NOMO-1 treated with DMSO at 0.1 percent for 48 hours (cell line): Measurements from ENCODE around the gene ACSF3.
"Not testable (repeated sequence)": the region's sequence is repeated elsewhere in the genome, so short reads cannot be mapped to it uniquely, and the experiment has no call there.

Experiments
- DNase-seq: peaks from one replicate; lab custom pipeline; 2025; ENCODE audit not compliant: unreplicated experiment; lab: John Stamatoyannopoulos, UW

The ACSF3 gene

DNA sequence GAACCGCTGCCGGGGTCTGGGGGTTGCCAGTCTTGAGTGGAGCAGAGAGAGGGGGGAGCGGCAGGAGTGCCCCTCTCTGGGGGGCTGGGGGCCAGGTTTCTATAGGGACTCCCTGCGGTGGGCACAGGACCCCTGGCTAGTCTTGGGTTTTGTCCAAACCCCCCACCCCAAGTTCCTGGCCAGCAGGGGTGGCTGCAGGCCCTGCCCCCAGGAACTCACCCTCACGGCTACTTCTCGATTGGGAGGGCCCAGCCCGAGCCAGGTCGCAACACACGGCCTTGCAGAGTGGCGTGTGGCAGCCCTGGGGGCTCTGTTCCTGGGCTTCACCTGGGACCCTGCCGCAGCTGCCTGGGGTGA lies 78.5 kb downstream of the ACSF3 start:
- no peak for DNase-seq

- DNase-seq, result no peak
Measured at GRCh38 chr16:89172528-89173173, 79.0 kb downstream of the ACSF3 start.

- no peak for DNase-seq
Measured at GRCh38 chr16:89173174-89173921, 79.7 kb downstream of the ACSF3 start.

DNA sequence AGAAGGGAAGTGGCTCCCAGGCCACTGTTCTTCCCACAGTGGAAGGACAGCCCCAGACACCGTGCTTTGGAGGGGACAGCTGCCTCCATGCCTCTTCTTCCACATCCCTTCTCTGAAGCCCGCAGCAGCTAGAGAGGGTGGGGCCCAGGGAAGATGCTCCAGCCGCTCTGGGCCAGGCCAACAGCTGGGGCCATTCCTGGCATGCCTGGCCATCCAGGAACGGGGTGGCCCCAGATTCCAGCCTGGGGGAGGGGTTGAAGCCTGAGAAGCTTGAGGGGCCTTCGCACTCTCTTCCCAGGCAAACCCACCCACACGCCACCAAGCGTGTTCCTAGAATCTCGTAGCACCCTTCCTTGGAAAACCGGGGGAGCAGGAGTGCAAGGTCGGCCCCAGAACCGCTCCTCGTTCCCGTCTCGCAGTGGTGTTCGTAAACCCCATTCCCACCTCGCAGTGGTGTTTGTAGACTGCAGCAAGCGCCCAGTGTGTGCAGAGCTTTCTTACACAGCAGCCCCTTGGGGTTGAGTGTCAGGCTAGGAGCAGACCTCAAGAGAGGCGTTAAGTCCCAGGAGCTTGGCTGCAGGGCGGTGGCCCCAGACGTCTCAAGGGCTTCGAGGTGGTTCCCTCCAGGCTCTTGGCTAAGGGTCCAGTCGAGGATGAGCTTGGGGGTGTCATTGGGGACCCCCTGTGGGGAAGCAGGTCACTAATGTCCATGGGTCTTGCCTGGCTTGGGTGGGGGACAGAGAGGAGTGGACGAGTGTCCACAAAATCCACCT lies 80.6 kb downstream of the ACSF3 start:
- no peak for DNase-seq

- no peak for DNase-seq
Measured at GRCh38 chr16:89174877-89175276, 81.2 kb downstream of the ACSF3 start.

- no peak for DNase-seq
Measured at GRCh38 chr16:89175280-89176146, 81.9 kb downstream of the ACSF3 start.

DNA sequence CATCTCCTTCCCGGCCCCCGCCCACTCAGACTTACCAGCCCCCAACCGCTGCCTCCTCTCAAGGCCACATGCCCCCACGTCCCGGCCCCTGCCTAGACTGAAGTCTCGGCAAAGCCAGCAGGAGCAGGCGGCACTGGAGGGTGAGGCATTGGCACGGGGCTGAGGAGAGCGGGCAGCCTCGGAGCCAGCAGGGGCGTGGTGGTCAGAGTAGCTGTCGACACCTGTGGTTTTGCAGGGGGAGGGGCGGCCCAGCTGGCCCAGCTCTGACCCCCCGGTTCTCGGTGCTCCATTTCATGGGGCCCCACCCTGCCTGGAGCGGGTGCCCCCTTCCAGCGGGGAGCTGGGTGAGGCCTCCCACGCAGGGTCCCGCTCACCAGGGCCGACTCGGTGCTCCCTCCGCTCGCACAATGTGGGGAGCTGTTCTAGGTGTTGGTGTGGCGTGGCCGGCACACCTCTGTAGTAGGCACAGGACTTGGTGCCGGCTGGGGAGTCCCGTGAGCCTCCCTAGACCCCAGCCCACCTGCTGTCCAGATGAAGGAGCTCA lies 82.6 kb downstream of the ACSF3 start:
- DNase-seq, result no peak

GRCh38 chr16:89176717-89177116 lies 83.1 kb downstream of the ACSF3 start:
- no peak for DNase-seq

DNA sequence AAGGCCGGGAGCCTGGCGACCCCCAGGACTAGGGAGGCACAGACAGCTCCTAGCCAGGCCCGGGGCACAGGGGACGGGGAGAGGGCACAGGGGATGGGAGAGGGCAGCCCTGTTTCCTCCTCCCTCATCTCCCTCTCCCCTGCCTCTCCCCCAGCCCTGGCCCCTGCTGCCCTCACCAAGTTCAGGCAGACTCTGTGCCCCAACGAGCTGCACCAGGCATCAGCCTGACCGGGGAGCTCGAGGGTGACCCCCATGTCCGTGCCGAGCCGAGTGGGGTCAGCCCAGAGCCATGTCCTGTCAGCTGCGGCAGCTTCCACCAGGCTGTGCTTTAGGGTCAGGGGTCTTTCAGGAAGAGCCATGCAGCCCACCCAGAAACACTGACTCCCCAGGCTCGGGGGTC lies 83.8 kb downstream of the ACSF3 start:
- no peak for DNase-seq

GRCh38 chr16:89178453-89179147 lies 84.9 kb downstream of the ACSF3 start:
- no peak for DNase-seq

GRCh38 chr16:89179148-89179484 lies 85.5 kb downstream of the ACSF3 start:
- no peak for DNase-seq

DNA sequence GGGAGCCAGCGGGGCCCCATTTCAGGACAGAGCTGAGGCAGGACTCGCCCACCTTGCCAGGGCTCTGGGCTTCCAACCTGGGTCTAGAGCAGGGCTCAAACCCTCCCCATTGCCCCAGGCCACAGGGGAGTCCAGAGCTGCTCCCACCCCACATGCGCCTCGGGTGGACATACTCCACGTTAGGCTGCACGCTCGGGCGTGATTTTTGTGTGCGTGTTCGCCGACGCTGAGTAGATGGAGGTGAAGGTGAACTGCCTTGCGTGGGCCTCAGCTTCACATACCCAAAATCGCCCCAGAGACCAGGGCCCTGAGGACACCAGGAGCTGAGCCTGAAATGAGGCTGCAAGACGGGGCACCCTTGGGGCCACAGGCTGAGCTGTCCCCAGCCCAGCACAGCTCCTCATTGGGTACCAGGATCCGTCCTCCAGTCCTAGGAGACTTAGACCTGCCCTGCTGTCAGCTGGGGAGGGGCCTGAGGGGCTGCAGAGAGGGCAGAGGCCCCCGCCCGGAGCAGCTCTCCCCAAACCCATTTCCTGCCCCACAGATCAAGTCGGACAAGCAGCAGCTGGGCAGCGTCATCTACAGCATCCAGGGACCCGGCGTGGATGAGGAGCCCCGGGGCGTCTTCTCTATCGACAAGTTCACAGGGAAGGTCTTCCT lies 86.1 kb downstream of the ACSF3 start:
- DNase-seq, result no peak

DNA sequence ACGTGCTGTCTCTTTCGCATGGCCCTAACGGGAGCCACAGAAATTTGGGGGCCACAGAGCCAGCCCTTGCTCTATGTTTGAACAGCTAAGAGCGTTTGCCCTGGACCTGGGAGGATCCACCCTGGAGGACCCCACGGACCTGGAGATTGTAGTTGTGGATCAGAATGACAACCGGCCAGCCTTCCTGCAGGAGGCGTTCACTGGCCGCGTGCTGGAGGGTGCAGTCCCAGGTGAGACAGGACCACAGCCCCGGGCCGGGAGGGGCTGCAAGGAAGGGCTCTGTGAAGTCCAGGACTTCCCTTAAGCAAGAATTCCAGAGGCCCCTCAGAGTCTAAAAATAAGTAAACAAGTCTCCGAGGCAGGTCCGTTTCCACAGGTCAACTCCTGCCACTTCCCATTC lies 89.8 kb downstream of the ACSF3 start:
- DNase-seq, result no peak

GRCh38 chr16:89183975-89184676 lies 90.5 kb downstream of the ACSF3 start:
- DNase-seq, result no peak

DNA sequence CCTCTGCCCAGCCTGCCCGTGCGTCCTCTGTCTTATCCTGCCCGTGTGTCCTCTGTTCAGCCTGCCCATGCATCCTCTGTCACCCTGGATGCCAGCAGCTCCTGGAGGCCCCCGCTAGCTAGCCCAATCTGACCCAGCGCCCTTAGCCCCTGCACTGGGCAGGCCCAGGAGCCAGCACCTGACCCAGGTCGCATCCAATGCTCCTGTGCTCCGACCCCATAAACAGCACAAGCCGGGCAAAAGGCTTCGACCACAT lies 91.0 kb downstream of the ACSF3 start:
- DNase-seq, result no peak

GRCh38 chr16:89184933-89185794 lies 91.5 kb downstream of the ACSF3 start:
- no peak for DNase-seq

DNA sequence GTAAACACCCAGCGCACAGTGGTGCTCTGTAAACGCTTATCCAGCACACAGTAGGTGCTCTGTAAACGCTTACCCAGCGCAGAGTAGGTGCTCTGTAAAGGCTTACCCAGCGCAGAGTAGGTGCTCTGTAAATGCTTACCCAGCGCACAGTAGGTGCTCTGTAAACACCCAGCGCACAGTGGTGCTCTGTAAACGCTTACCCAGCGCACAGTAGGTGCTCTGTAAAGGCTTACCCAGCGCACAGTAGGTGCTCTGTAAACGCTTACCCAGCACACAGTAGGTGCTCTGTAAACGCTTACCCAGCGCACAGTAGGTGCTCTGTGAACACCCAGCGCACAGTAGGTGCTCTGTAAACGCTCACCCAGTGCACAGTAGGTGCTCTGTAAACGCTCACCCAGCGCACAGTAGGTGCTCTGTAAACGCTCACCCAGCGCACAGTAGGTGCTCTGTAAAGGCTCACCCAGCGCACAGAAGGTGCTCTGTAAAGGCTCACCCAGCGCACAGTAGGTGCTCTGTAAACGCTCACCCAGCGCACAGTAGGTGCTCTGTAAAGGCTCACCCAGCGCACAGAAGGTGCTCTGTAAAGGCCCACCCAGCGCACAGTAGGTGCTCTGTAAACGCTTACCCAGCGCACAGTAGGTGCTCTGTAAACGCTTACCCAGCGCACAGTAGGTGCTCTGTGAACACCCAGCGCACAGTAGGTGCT lies 92.4 kb downstream of the ACSF3 start:
- not testable (repeated sequence) for DNase-seq

- not testable (repeated sequence) for DNase-seq
Measured at GRCh38 chr16:89186593-89187031, 93.0 kb downstream of the ACSF3 start.
